GM19397 (cell line): ENCODE results near the gene PROB1.
"Not testable (repeated sequence)": the region's sequence is repeated elsewhere in the genome, so short reads cannot be mapped to it uniquely, and the experiment has no call there.

Experiments
- ATAC-seq: cut with Tn5 transposase; IDR thresholded peaks from one replicate; pipeline ENCODE4 v1.9.1; 2021; ENCODE audit warnings: mild to moderate bottlenecking, moderate library complexity; ENCODE audit not compliant: unreplicated experiment

PROB1 gene

GRCh38 chr5:139414581-139415130 is 19.8 kb upstream of the PROB1 start:
- ATAC-seq: no peak

GRCh38 chr5:139413963-139414362 is 19.1 kb upstream of the PROB1 start:
- ATAC-seq: no peak

GRCh38 chr5:139413153-139413552 is 18.2 kb upstream of the PROB1 start:
- ATAC-seq: no peak

- no peak for ATAC-seq
Measured at GRCh38 chr5:139410993-139411828, 16.3 kb upstream of the PROB1 start.

- no peak for ATAC-seq
Measured at GRCh38 chr5:139410121-139410992, 15.5 kb upstream of the PROB1 start.

GRCh38 chr5:139409116-139409515 is 14.2 kb upstream of the PROB1 start:
- ATAC-seq: not testable (repeated sequence)

- ATAC-seq: no peak
Measured at GRCh38 chr5:139408191-139408590, 13.3 kb upstream of the PROB1 start.

- no peak for ATAC-seq
Measured at GRCh38 chr5:139407517-139407916, 12.6 kb upstream of the PROB1 start.

GRCh38 chr5:139406963-139407362 is 12.1 kb upstream of the PROB1 start:
- ATAC-seq: no peak

- ATAC-seq: no peak
Measured at GRCh38 chr5:139404484-139404840, 9.6 kb upstream of the PROB1 start.

GRCh38 chr5:139403787-139404483 is 9.0 kb upstream of the PROB1 start, which contains the start of gene SPATA24:
Gene SPATA24 (minus strand): TSS chr5:139404089. CDS start chr5:139404060, 29 bp downstream.
- peak; percentile 86 for ATAC-seq

- no peak for ATAC-seq
Measured at GRCh38 chr5:139403418-139403786, 8.5 kb upstream of the PROB1 start.

- no peak for ATAC-seq
Measured at GRCh38 chr5:139402561-139403158, 7.8 kb upstream of the PROB1 start.

GRCh38 chr5:139401546-139401945 is 6.6 kb upstream of the PROB1 start:
- ATAC-seq: no peak

- no peak for ATAC-seq
Measured at GRCh38 chr5:139399501-139400121, 4.7 kb upstream of the PROB1 start.

- ATAC-seq: no peak
Measured at GRCh38 chr5:139397921-139398320, 3.0 kb upstream of the PROB1 start.

- ATAC-seq: no peak
Measured at GRCh38 chr5:139396691-139397090, 1.8 kb upstream of the PROB1 start.

GRCh38 chr5:139395844-139396640 is 1.1 kb upstream of the PROB1 start:
- ATAC-seq: no peak

- ATAC-seq: peak; percentile 22
Measured at GRCh38 chr5:139394123-139394653, 716 bp downstream of the PROB1 start.
